OCI-LY1 (cell line): ENCODE data around the gene HOXC5.

Source experiments
- CTCF ChIP-seq: fragments of 200-600 bp; sonication (generic), shearing (Covaris generic); IDR thresholded peaks from 2 replicates; pipeline ENCODE4 v1.5.1; 2017; ENCODE audit warnings: mild to moderate bottlenecking, antibody characterized with exemption, low read length, moderate library complexity, mixed read lengths
- EZH2 ChIP-seq: fragments of 200-600 bp; sonication (generic), shearing (Covaris generic); IDR thresholded peaks from 2 replicates; pipeline ENCODE4 v1.8.0; 2017; ENCODE audit warnings: borderline replicate concordance, mixed run types, mild to moderate bottlenecking, antibody characterized with exemption, low read length, moderate library complexity, mixed read lengths

- no peak for TF ChIP-seq CTCF
- no peak for TF ChIP-seq EZH2
Measured at GRCh38 chr12:54045868-54046521, 13.1 kb downstream of the HOXC5 start.
